ENCODE measurements around the gene SLX4. TPM values are rescaled to one million over a fixed set of nuclear protein-coding genes. Genes with fewer than 3 reads are reported as not detected.

Gene SLX4
- total and polyA plus RNA-seq, 9 donors = 3.2 to 5.8 (median 4.4) TPM

GRCh38 chr16:3581392-3581791, 30.0 kb downstream of the SLX4 start:
- Histone ChIP-seq H3K27me3 (ENCODE audit: control insufficient read depth, insufficient read depth, low read length) (peaks cover 2% of the 10 kb centered on the region), H3K9me3 (replicated peaks; ENCODE audit: control insufficient read depth, low read depth, low read length) (no peaks in the 10 kb centered on the region), H3K27ac (ENCODE audit: low read length) (no peak overlapping the region), H3K4me3 (ENCODE audit: low read length) (no peak overlapping the region), H3K4me1 (ENCODE audit: control insufficient read depth, insufficient read depth, low read length) (peaks cover 22% of the 10 kb centered on the region), H3K36me3 (ENCODE audit: control insufficient read depth, insufficient read depth, low read length) (peaks cover 20% of the 10 kb centered on the region)
- WGBS (ENCODE audit: insufficient coverage) = 88% methylated on average over 10 of the region's 10 CpGs
- no peak for DNase-seq

GRCh38 chr16:3580686-3581085, 30.7 kb downstream of the SLX4 start:
- peaks cover 2% of the 10 kb centered on the region for H3K27me3 ChIP-seq (ENCODE audit: control insufficient read depth, insufficient read depth, low read length)

GRCh38 chr16:3580251-3580651, 31.2 kb downstream of the SLX4 start:
- Histone ChIP-seq H3K27me3 (ENCODE audit: control insufficient read depth, insufficient read depth, low read length) (peaks cover 2% of the 10 kb centered on the region), H3K9me3 (replicated peaks; ENCODE audit: control insufficient read depth, low read depth, low read length) (no peaks in the 10 kb centered on the region), H3K4me1 (ENCODE audit: control insufficient read depth, insufficient read depth, low read length) (peaks cover 22% of the 10 kb centered on the region), H3K27ac (ENCODE audit: low read length) (peak overlapping the region; percentile 55), H3K4me3 (ENCODE audit: low read length) (no peak overlapping the region), H3K36me3 (ENCODE audit: control insufficient read depth, insufficient read depth, low read length) (peaks cover 20% of the 10 kb centered on the region)
- no peak for DNase-seq
- 20% methylated on average over 11 of the region's 11 CpGs for WGBS (ENCODE audit: insufficient coverage)

More at GRCh38 chr16:3580686-3581085, 30.7 kb downstream of the SLX4 start:
- Histone ChIP-seq H3K4me1 (ENCODE audit: control insufficient read depth, insufficient read depth, low read length) (peaks cover 22% of the 10 kb centered on the region), H3K27ac (ENCODE audit: low read length) (peak overlapping the region; percentile 55), H3K36me3 (ENCODE audit: control insufficient read depth, insufficient read depth, low read length) (peaks cover 20% of the 10 kb centered on the region), H3K4me3 (ENCODE audit: low read length) (no peak overlapping the region), H3K9me3 (replicated peaks; ENCODE audit: control insufficient read depth, low read depth, low read length) (no peaks in the 10 kb centered on the region)
- DNase-seq = peak; percentile 84
- WGBS (ENCODE audit: insufficient coverage) = 2% methylated on average over 7 of the region's 8 CpGs

GRCh38 chr16:3579776-3580175, 31.6 kb downstream of the SLX4 start:
- Histone ChIP-seq H3K4me1 (ENCODE audit: control insufficient read depth, insufficient read depth, low read length) (peaks cover 22% of the 10 kb centered on the region), H3K9me3 (replicated peaks; ENCODE audit: control insufficient read depth, low read depth, low read length) (no peaks in the 10 kb centered on the region), H3K4me3 (ENCODE audit: low read length) (no peak overlapping the region), H3K27ac (ENCODE audit: low read length) (peak overlapping the region; percentile 55), H3K36me3 (ENCODE audit: control insufficient read depth, insufficient read depth, low read length) (peaks cover 20% of the 10 kb centered on the region), H3K27me3 (ENCODE audit: control insufficient read depth, insufficient read depth, low read length) (peaks cover 2% of the 10 kb centered on the region)
- WGBS (ENCODE audit: insufficient coverage) = 81% methylated on average over 7 of the region's 7 CpGs
- DNase-seq = no peak

- 40% methylated on average over 10 of the region's 20 CpGs for WGBS (ENCODE audit: insufficient coverage)
- Histone ChIP-seq H3K27me3 (ENCODE audit: control insufficient read depth, insufficient read depth, low read length) (peaks cover 2% of the 10 kb centered on the region), H3K9me3 (replicated peaks; ENCODE audit: control insufficient read depth, low read depth, low read length) (no peaks in the 10 kb centered on the region), H3K4me3 (ENCODE audit: low read length) (no peak overlapping the region), H3K4me1 (ENCODE audit: control insufficient read depth, insufficient read depth, low read length) (peaks cover 22% of the 10 kb centered on the region), H3K36me3 (ENCODE audit: control insufficient read depth, insufficient read depth, low read length) (peaks cover 14% of the 10 kb centered on the region), H3K27ac (ENCODE audit: low read length) (no peak overlapping the region)
- no peak for DNase-seq
Measured at GRCh38 chr16:3578610-3579551, 32.5 kb downstream of the SLX4 start.

GRCh38 chr16:3578121-3578520, 33.3 kb downstream of the SLX4 start:
- Histone ChIP-seq H3K4me1 (ENCODE audit: control insufficient read depth, insufficient read depth, low read length) (peaks cover 22% of the 10 kb centered on the region), H3K27me3 (ENCODE audit: control insufficient read depth, insufficient read depth, low read length) (peaks cover 2% of the 10 kb centered on the region), H3K9me3 (replicated peaks; ENCODE audit: control insufficient read depth, low read depth, low read length) (no peaks in the 10 kb centered on the region), H3K4me3 (ENCODE audit: low read length) (no peak overlapping the region), H3K27ac (ENCODE audit: low read length) (no peak overlapping the region), H3K36me3 (ENCODE audit: control insufficient read depth, insufficient read depth, low read length) (peaks cover 6% of the 10 kb centered on the region)
- WGBS (ENCODE audit: insufficient coverage) = 76% methylated on average over 8 of the region's 8 CpGs
- DNase-seq = no peak

GRCh38 chr16:3577302-3577752, 34.1 kb downstream of the SLX4 start, which contains the start of gene NLRC3:
NLRC3 (minus strand) TSS chr16:3577403; CDS start chr16:3565036, 12,367 bp downstream.
- Histone ChIP-seq H3K27ac (ENCODE audit: low read length) (no peak within 1 kb of the TSS), H3K9me3 (replicated peaks; ENCODE audit: control insufficient read depth, low read depth, low read length) (no peaks in the 10 kb centered on the region), H3K27me3 (ENCODE audit: control insufficient read depth, insufficient read depth, low read length) (peaks cover 2% of the 10 kb centered on the region), H3K36me3 (ENCODE audit: control insufficient read depth, insufficient read depth, low read length) (no peaks in the 10 kb centered on the region), H3K4me1 (ENCODE audit: control insufficient read depth, insufficient read depth, low read length) (peaks cover 22% of the 10 kb centered on the region), H3K4me3 (ENCODE audit: low read length) (peak within 1 kb of the TSS; percentile 17)
- DNase-seq = no peak
- WGBS (ENCODE audit: insufficient coverage) = 32% methylated on average over 7 of the region's 18 CpGs

- H3K9me3 ChIP-seq (replicated peaks; ENCODE audit: control insufficient read depth, low read depth, low read length) = peaks cover 2% of the 10 kb centered on the region
- peak overlapping the region; percentile 17 for H3K4me3 ChIP-seq (ENCODE audit: low read length)
- H3K27me3 ChIP-seq (ENCODE audit: control insufficient read depth, insufficient read depth, low read length) = peaks cover 2% of the 10 kb centered on the region
- H3K4me1 ChIP-seq (ENCODE audit: control insufficient read depth, insufficient read depth, low read length) = peaks cover 20% of the 10 kb centered on the region
- H3K27ac ChIP-seq (ENCODE audit: low read length) = no peak overlapping the region
- H3K36me3 ChIP-seq (ENCODE audit: control insufficient read depth, insufficient read depth, low read length) = no peaks in the 10 kb centered on the region
- WGBS (ENCODE audit: insufficient coverage) = 92% methylated on average over 8 of the region's 11 CpGs
- no peak for DNase-seq
Measured at GRCh38 chr16:3576211-3576610, 35.2 kb downstream of the SLX4 start.

GRCh38 chr16:3575491-3575890, 35.9 kb downstream of the SLX4 start:
- Histone ChIP-seq H3K4me1 (ENCODE audit: control insufficient read depth, insufficient read depth, low read length) (peaks cover 13% of the 10 kb centered on the region), H3K27me3 (ENCODE audit: control insufficient read depth, insufficient read depth, low read length) (peaks cover 2% of the 10 kb centered on the region), H3K9me3 (replicated peaks; ENCODE audit: control insufficient read depth, low read depth, low read length) (peaks cover 5% of the 10 kb centered on the region), H3K4me3 (ENCODE audit: low read length) (no peak overlapping the region), H3K27ac (ENCODE audit: low read length) (no peak overlapping the region), H3K36me3 (ENCODE audit: control insufficient read depth, insufficient read depth, low read length) (no peaks in the 10 kb centered on the region)
- no peak for DNase-seq
- WGBS (ENCODE audit: insufficient coverage) = 78% methylated on average over 13 of the region's 13 CpGs

GRCh38 chr16:3574195-3574594, 37.2 kb downstream of the SLX4 start:
- WGBS (ENCODE audit: insufficient coverage) = 66% methylated on average over 9 of the region's 14 CpGs
- H3K36me3 ChIP-seq (ENCODE audit: control insufficient read depth, insufficient read depth, low read length) = no peaks in the 10 kb centered on the region
- H3K9me3 ChIP-seq (replicated peaks; ENCODE audit: control insufficient read depth, low read depth, low read length) = peaks cover 9% of the 10 kb centered on the region
- H3K4me3 ChIP-seq (ENCODE audit: low read length) = no peak overlapping the region
- DNase-seq = no peak
- H3K4me1 ChIP-seq (ENCODE audit: control insufficient read depth, insufficient read depth, low read length) = peaks cover under 1% of the 10 kb centered on the region
- no peak overlapping the region for H3K27ac ChIP-seq (ENCODE audit: low read length)
- peaks cover 2% of the 10 kb centered on the region for H3K27me3 ChIP-seq (ENCODE audit: control insufficient read depth, insufficient read depth, low read length)

All from muscle of leg (tissue), 11 donors.